HCT116 (cell line): ENCODE measurements around the gene ALKBH7. TPM values are rescaled to one million over a fixed set of nuclear protein-coding genes. Genes with fewer than 3 reads are reported as not detected.

Experiments used
- ATAC-seq: fragments of 200-7000 bp; cut with Tn5 transposase; 2 replicates; pipeline ENCODE4 v1.9.1; 2020; ENCODE audit warnings: mild to moderate bottlenecking, moderate library complexity
- BruUV-seq: library from RNA; stranded (reverse); fragments of 400-500 nt; replicated peaks from 2 replicates; lab custom pipeline; 2021; lab: Mats Ljungman, UMichigan
- CTCF ChIA-PET: fragments of 300-600 bp; sonication (Branson Sonifier 250); formaldehyde crosslinking; loops from one replicate; lab custom pipeline; 2021; ENCODE audit warnings: antibody characterized with exemption; lab: Charles Lee
- POLR2A ChIA-PET: fragments of 300-600, 350-600 bp; sonication (Branson Sonifier 250); formaldehyde crosslinking; loops from one replicate; lab custom pipeline; 2021; ENCODE audit warnings: antibody characterized with exemption; lab: Charles Lee
- RAD21 ChIA-PET, 2 experiments: fragments of 300-600 bp; sonication (Branson Sonifier 250); formaldehyde crosslinking; loops; one replicate each; lab custom pipeline; 2023; ENCODE audit warnings: low total read pairs in 2 of 2; ENCODE audit not compliant: uncharacterized antibody in 2 of 2, unreplicated experiment in 2 of 2, low non-redundant PET in 1 of 2; lab: Charles Lee
- DNase-seq: peaks from one replicate; pipeline ENCODE4 v3.0.0-alpha.2; 2010; ENCODE audit warnings: low read depth, low spot score
- H2AFZ ChIP-seq: fragments of 200-600 bp; shearing (Covaris generic), sonication (generic); 2 replicates; pipeline ENCODE4 v1.6.1; 2017; ENCODE audit warnings: low read depth, mixed run types, mixed read lengths, antibody characterized with exemption, low read length; ENCODE audit not compliant: poor library complexity, severe bottlenecking
- H3K27ac ChIP-seq: 2 replicates; pipeline ENCODE4 v1.5.1; 2012; ENCODE audit warnings: low read depth, low read length
- H3K27me3 ChIP-seq: fragments of 200-600 bp; sonication (generic); 2 replicates; pipeline ENCODE4 v1.6.1; 2016; ENCODE audit warnings: mixed run types, low read length, mixed read lengths; ENCODE audit not compliant: insufficient read depth
- H3K36me3 ChIP-seq, 2 experiments: fragments of 200-500 bp in 1 of 2; fragments of 200-600 bp in 1 of 2; sonication (Bioruptor generic) in 1 of 2; sonication (generic) in 1 of 2; 2 replicates each; pipeline versions ENCODE4 v1.5.1 to v1.6.1; 2014 to 2016; ENCODE audit warnings: low read length in 2 of 2, inconsistent platforms in 1 of 2, mixed read lengths in 1 of 2, mixed run types in 1 of 2; ENCODE audit not compliant: insufficient read depth in 2 of 2, control insufficient read depth in 1 of 2
- H3K4me1 ChIP-seq, 2 experiments: fragments of 200-600 bp in 1 of 2; sonication (generic) in 1 of 2; 2 replicates each; pipeline versions ENCODE4 v1.5.1 to v1.6.1; 2012 to 2017; ENCODE audit warnings: low read length in 2 of 2, inconsistent platforms in 1 of 2, mild to moderate bottlenecking in 1 of 2, mixed read lengths in 1 of 2, mixed run types in 1 of 2, moderate library complexity in 1 of 2; ENCODE audit not compliant: insufficient read depth in 2 of 2, control insufficient read depth in 1 of 2
- H3K4me2 ChIP-seq: fragments of 200-600 bp; sonication (generic); 2 replicates; pipeline ENCODE4 v1.6.1; 2017; ENCODE audit warnings: mixed run types, low read length, mixed read lengths
- H3K4me3 ChIP-seq, 2 experiments: fragments of 200-600 bp in 1 of 2; sonication (generic) in 1 of 2; replicated peaks in 1 of 2; 2 replicates each; pipeline ENCODE4 v1.5.1; 2011 to 2016; ENCODE audit warnings: low read length in 2 of 2, control low read depth in 1 of 2, low read depth in 1 of 2, mild to moderate bottlenecking in 1 of 2, mixed read lengths in 1 of 2, mixed run types in 1 of 2
- H3K79me2 ChIP-seq: fragments of 200-600 bp; sonication (generic); 2 replicates; pipeline ENCODE4 v1.6.1; 2017; ENCODE audit warnings: mild to moderate bottlenecking, mixed run types, low read length, moderate library complexity, mixed read lengths; ENCODE audit not compliant: insufficient read depth
- H3K9ac ChIP-seq: fragments of 200-600 bp; sonication (generic); 2 replicates; pipeline ENCODE4 v1.6.1; 2016; ENCODE audit warnings: low read length, mixed read lengths
- H3K9me2 ChIP-seq: fragments of 200-600 bp; sonication (generic), shearing (Covaris generic); 2 replicates; pipeline ENCODE4 v1.6.1; 2017; ENCODE audit warnings: mixed run types, mild to moderate bottlenecking, moderate library complexity; ENCODE audit not compliant: insufficient read depth
- H3K9me3 ChIP-seq, 2 experiments: fragments of 200-500 bp in 1 of 2; fragments of 200-600 bp in 1 of 2; sonication (Bioruptor generic) in 1 of 2; sonication (generic) in 1 of 2; 2 replicates each; pipeline ENCODE4 v1.6.1; 2014 to 2017; ENCODE audit warnings: low read length in 2 of 2, mixed read lengths in 2 of 2, inconsistent platforms in 1 of 2, low read depth in 1 of 2, mild to moderate bottlenecking in 1 of 2, mixed run types in 1 of 2, moderate library complexity in 1 of 2; ENCODE audit not compliant: control insufficient read depth in 1 of 2, insufficient read depth in 1 of 2
- H4K20me1 ChIP-seq: fragments of 200-600 bp; sonication (generic), shearing (Covaris generic); 2 replicates; pipeline ENCODE4 v1.6.1; 2017; ENCODE audit warnings: mixed run types, mild to moderate bottlenecking, moderate library complexity; ENCODE audit not compliant: insufficient read depth
- ATF3 ChIP-seq: IDR thresholded peaks from 2 replicates; pipeline ENCODE4 v1.6.1; 2012
- CBX3 ChIP-seq: IDR thresholded peaks from 2 replicates; pipeline ENCODE4 v1.6.1; 2012; ENCODE audit warnings: low read depth
- CEBPB ChIP-seq: IDR thresholded peaks from 2 replicates; pipeline ENCODE4 v1.6.1; 2012; ENCODE audit warnings: low read depth
- CTCF ChIP-seq, 3 experiments: fragments of 200-600 bp in 1 of 3; sonication (generic) in 1 of 3; IDR thresholded peaks in 2 of 3; conservative IDR thresholded peaks in 1 of 3; 2 replicates each; pipeline ENCODE4 v1.5.1; 2012 to 2017; ENCODE audit warnings: low read depth in 2 of 3, low read length in 2 of 3, antibody characterized with exemption in 1 of 3, borderline replicate concordance in 1 of 3, control low read depth in 1 of 3, mild to moderate bottlenecking in 1 of 3, mixed read lengths in 1 of 3, mixed run types in 1 of 3, moderate library complexity in 1 of 3; ENCODE audit not compliant: insufficient read depth in 1 of 3
- EZH2phosphoT487 ChIP-seq: fragments of 200-600 bp; IDR thresholded peaks from 2 replicates; pipeline ENCODE4 v1.6.1; 2018; ENCODE audit warnings: antibody characterized with exemption, borderline replicate concordance
- FOSL1 ChIP-seq: IDR thresholded peaks from 2 replicates; pipeline ENCODE4 v1.6.1; 2012; ENCODE audit warnings: low read depth
- JUND ChIP-seq: IDR thresholded peaks from 2 replicates; pipeline ENCODE4 v1.6.1; 2012
- MAX ChIP-seq: IDR thresholded peaks from 2 replicates; pipeline ENCODE4 v1.6.1; 2012
- POLR2A ChIP-seq: IDR thresholded peaks from 2 replicates; pipeline ENCODE4 v1.7.0; 2011; ENCODE audit warnings: borderline replicate concordance; ENCODE audit not compliant: insufficient read depth, insufficient read length; ENCODE audit errors: extremely low read depth
- REST ChIP-seq: IDR thresholded peaks from 2 replicates; pipeline ENCODE4 v1.6.1; 2012; ENCODE audit warnings: low read depth
- SIN3A ChIP-seq: IDR thresholded peaks from 2 replicates; pipeline ENCODE4 v1.6.1; 2012; ENCODE audit warnings: low read depth
- SP1 ChIP-seq: IDR thresholded peaks from 2 replicates; pipeline ENCODE4 v1.6.1; 2012; ENCODE audit warnings: low read depth
- TCF7L2 ChIP-seq: IDR thresholded peaks from 2 replicates; pipeline ENCODE4 v1.7.0; 2011; ENCODE audit warnings: borderline replicate concordance, inconsistent platforms; ENCODE audit not compliant: insufficient read depth, insufficient read length; ENCODE audit errors: extremely low read depth
- ZBTB33 ChIP-seq: IDR thresholded peaks from 2 replicates; pipeline ENCODE4 v1.6.1; 2011; ENCODE audit warnings: mild to moderate bottlenecking, low read length, moderate library complexity; ENCODE audit not compliant: insufficient replicate concordance; ENCODE audit errors: extremely low read depth
- intact Hi-C: fragments of 100-400 bp; cut with micrococcal nuclease; formaldehyde crosslinking; loops from 2 replicates; pipeline ENCODE4 v1.10.0; 2022
- total RNA-seq: library from RNA; stranded (reverse); gene quantifications from one replicate; pipeline ENCODE4 v1.2.1, GENCODE V29; 2021; ENCODE audit not compliant: unreplicated experiment

ALKBH7 gene
- total RNA-seq, 1 experiment from 2014 or later = 57.1 TPM

GRCh38 chr19:6416658-6417405 lies 44.2 kb downstream of the ALKBH7 start:
- H3K9me3 ChIP-seq = no peaks in the 10 kb centered on the region
- no peak overlapping the region for H3K27ac ChIP-seq
- H2AFZ ChIP-seq = no peak overlapping the region
- RAD21 ChIA-PET = no interaction called here
- no peak for ATAC-seq
- H3K4me2 ChIP-seq = no peak overlapping the region
- peaks cover 67 to 69% of the 10 kb centered on the region in 2 experiments for H3K36me3 ChIP-seq
- no peak overlapping the region for H3K9ac ChIP-seq
- peaks cover 17% of the 10 kb centered on the region; the same call in 1 of the 2 replicates for H4K20me1 ChIP-seq
- no peak overlapping the region for H3K4me3 ChIP-seq
- H3K79me2 ChIP-seq = peaks cover 54% of the 10 kb centered on the region
- TF ChIP-seq CBX3 (no peak), EZH2phosphoT487 (no peak), TCF7L2 (no peak), SIN3A (no peak), POLR2A (no peak), ATF3 (no peak), JUND (no peak), ZBTB33 (no peak), REST (no peak), SP1 (no peak), CEBPB (no peak), MAX (no peak), CTCF (IDR thresholded peaks at IDR 0.05 in 2 of 3, conservative IDR thresholded peaks at IDR 0.05 in 1 of 3; ENCODE audit: borderline replicate concordance in 1 of 3, insufficient read depth in 1 of 3, low read depth in 2 of 3, low read length in 2 of 3) (no peak), FOSL1 (no peak)
- no peaks in the 10 kb centered on the region for H3K9me2 ChIP-seq
- BruUV-seq = no TSS peak
- DNase-seq = no peak
- no peaks in the 10 kb centered on the region for H3K4me1 ChIP-seq
- intact Hi-C loops = no loop called here
- CTCF ChIA-PET = interaction anchor here (1.0 kb wide), 1 partner anchor 9 kb away, joined by 3 read pairs; no protein-coding TSS in a partner anchor
- H3K27me3 ChIP-seq = no peaks in the 10 kb centered on the region
- POLR2A ChIA-PET = no interaction called here
